ENCODE data around the gene ASIC3.

ASIC3 gene

GRCh38 chr7:151085691-151086620 is 37.6 kb downstream of the ASIC3 start, which contains the start of gene AGAP3:
TSS of gene AGAP3 (plus strand) at chr7:151086475. CDS start at chr7:151086742, 267 bp downstream.
- peak; percentile 17 to 67 for DNase-seq (ENCODE audit: low read depth in 2 of 2)

DNA sequence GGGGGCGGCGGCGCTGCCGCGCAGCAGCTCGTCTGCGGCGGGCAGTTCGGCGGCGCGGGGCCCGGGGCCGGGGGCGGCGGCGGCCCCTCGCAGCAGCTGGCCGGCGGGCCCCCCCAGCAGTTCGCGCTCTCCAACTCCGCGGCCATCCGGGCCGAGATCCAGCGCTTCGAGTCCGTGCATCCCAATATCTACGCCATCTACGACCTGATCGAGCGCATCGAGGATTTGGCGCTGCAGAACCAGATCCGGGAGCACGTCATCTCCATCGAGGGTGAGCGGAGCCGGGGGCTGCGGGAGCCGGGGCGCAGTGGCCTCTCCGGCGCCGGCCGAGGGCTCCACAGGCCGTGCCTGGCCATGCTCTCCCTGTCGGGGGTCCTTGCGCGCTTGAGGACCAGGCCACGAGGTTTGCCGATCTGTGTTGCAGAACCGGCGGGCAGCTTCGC is 38.5 kb downstream of the ASIC3 start:
- DNase-seq (ENCODE audit: low read depth in 2 of 2) = no peak

- DNase-seq (ENCODE audit: low read depth in 2 of 2) = no peak
These were observed 39.1 kb downstream of the ASIC3 start for GRCh38 chr7:151087245-151088018.

DNA sequence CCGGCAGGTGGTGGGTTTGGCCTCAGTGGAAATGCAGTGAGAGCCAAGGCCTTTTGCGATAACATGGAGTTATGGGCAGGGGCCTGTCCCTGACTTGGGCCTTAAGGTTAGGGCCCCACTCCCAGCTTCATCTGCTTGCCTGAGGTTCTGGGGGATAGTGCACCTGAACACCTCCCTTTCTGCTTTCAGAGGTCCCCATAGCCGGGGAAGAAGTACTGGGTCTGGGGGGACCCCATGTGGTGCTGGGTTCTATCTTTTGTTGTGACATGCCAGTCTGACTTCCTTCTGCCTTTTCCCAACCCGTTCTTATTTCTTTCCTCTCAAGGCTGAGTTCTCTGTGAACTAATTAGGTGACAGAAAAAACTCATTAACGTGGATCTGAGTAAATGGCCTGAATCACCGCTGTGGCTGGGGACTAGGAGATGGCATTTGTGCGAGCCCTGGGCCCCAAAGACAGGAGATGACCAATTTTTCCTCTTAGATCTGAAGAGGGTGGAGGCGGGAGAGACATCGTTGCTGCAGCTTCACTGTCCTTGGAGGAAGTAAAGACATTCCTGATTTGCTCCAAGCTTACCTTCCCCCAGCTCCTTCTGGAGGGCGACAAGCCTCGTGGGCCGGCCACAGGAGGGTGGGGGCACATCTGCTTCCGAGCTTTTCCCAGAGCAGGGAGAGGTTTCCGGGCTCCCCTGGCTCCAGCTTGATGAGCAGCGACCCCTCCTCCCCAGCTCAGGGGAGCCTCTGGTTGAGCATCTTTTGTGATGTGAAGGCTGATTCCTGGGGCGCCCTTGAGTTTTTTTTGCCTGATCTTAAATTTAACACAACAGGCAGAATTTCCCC is 39.9 kb downstream of the ASIC3 start:
- DNase-seq (ENCODE audit: low read depth in 2 of 2) = no peak

DNA sequence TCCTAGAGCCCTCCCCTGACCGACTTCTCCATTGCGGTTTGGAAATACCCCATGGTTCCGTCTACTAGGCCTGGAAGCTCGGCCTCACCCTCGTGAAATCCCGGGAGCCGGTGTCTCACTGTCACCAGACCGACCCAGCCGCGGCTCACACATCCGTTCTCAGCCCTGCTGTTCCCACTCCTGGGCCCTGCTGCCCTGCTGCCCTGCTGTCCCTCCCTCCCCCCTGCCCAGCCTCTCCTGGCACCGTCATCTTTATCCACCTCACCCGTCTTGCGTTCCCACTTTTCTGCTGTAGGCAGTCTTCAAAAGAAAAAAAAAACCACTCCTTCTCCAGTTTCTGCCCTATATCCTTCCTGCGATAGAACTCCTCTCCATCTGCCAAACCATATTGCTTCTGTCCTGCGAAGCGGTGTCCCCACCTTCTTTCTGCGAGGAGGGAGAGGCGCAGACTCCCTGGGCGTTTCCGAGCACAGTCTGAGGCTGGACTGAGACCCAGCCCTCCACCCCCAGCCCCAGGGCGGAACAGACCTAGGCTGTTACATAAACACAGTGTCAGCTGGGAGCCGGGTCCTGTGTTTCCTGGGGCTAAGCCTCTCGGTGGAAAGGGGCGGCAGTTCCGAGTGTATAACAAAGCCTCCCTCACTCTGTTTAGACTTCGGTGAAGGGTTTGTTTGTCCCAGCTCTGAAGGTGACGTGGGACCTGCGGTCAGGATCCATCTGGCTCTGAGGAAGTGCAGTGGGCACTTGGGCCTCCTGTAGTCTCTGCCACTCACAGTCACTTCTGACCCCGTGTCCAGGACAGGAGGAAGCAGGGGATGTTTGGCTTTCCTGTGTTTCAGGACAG is 40.7 kb downstream of the ASIC3 start:
- no peak for DNase-seq (ENCODE audit: low read depth in 2 of 2)

DNA sequence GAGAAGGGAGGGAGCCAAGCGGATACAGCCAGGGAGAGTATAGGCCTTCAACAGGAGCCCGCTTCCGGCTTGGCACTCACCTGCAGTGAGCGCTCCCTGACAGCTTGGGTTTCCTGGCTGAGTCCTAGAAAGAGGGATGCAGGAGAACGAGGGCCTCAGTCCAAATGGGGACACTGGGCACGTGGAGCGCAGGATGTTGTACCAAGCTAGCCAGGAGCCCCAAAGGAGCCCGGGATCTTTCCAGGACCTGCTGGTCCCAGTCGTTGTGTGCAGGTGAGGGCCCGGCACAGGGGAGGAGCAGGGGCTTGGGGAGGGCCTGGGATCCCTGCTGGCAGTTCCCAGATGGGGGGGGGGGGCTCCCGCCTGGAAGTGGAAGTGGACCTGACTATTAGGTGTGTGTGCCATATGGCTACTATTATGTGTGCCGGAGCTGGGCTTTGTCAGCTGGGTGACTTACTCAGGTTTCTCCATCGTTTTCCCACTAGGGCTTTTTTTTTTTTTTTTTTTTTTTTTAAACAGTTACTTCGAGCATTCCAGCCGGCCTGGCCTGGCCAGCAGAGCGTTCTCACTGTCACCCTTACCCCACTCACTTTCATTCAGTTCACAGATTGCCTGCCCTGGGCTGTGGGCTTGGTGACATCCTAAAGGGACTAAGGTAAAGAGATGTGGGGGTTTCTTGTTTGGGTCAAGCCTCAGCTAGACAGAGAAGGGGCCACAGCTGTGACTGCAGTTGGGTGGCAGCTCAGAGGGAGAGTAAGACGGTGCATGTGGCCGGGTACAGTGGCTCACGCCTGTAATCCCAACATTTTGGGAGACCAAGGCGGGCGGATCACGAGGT is 41.8 kb downstream of the ASIC3 start:
- DNase-seq (ENCODE audit: low read depth in 2 of 2) = no peak

DNA sequence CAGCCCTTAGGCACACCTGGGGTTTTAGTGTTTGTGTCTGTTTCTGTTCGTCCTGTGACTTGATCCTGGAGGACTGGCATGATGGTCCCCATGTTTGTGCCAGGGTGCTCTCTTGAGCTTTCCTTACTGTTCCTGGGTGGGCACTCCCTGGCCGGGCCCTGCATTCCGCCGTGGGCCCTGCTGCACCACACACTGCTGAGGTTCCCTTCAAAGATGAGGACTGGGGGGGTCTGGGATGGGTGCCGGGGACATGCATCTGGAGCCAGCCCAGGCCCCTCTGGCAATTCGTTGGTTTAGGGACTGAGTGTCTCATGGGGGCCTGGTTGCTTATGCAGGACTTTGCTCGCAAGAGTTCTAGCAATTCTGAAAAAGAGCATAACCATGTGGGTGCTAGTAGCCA is 42.7 kb downstream of the ASIC3 start:
- no peak for DNase-seq (ENCODE audit: low read depth in 2 of 2)

DNA sequence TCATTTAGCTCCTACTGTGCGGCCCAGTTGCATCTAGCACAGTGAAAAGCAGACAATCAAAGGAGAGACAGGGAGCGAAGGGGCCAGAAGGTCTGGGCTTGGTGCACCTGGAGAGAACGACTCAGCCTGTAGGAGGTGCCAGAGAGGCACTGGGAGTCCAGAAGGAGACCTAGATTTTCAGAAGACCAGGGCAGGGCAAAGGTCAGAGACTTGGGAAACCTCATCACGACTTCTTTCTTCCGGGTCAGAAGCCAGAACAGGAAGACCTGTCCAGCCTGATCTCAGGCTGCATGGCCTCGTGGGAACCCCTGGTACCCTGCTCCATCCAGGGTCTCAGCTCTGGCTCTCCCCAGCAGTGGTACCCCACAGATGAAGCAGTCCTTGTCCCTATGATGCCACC is 43.1 kb downstream of the ASIC3 start:
- no peak for DNase-seq (ENCODE audit: low read depth in 2 of 2)

DNA sequence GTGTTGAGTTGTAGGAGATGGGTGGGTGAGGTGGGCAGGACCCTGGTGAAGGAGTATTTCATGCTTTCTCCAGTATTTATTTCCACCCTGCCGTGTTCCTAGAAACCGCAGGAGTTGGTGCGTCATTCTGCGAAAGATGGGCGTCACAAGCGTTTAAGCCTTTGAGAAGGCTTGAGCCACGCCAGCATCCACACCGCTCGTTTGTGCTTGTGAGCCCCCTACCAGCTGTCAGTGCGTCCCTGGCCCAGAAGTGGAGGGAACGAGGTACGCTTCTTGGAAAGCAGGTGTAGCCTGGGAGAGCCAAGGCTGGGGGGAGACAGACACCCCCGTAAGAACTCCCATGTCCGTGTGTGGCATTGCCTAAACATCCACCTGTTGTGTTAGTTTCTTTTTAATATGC is 43.7 kb downstream of the ASIC3 start:
- DNase-seq (ENCODE audit: low read depth in 2 of 2) = no peak

DNA sequence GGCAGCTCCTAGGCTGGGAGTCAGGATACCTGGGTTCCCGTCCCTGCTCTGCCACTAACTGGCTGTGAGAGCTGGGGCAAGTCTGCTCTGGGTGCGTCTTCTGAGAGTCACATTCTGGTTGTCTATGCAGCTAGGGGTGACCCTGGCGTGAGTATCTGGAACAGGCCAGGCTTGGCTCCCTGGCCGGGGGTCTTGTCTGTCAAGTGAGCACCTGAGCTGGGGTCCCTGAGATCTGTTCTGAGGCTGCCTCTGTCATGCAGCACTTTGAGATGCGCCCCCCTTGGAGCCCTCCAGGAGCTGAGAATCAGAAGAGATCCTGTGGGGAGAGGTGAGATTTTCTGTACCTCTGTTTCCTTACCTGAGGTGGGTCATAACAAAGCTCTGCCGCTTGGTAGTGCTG is 45.4 kb downstream of the ASIC3 start:
- DNase-seq (ENCODE audit: low read depth in 2 of 2) = no peak

GRCh38 chr7:151094675-151095074 is 46.3 kb downstream of the ASIC3 start:
- DNase-seq (ENCODE audit: low read depth in 2 of 2) = no peak

- DNase-seq (ENCODE audit: low read depth in 2 of 2) = no peak
These were observed 46.9 kb downstream of the ASIC3 start for GRCh38 chr7:151095123-151095797.

- DNase-seq (ENCODE audit: low read depth in 2 of 2) = no peak
These were observed 47.6 kb downstream of the ASIC3 start for GRCh38 chr7:151095828-151096475.

DNA sequence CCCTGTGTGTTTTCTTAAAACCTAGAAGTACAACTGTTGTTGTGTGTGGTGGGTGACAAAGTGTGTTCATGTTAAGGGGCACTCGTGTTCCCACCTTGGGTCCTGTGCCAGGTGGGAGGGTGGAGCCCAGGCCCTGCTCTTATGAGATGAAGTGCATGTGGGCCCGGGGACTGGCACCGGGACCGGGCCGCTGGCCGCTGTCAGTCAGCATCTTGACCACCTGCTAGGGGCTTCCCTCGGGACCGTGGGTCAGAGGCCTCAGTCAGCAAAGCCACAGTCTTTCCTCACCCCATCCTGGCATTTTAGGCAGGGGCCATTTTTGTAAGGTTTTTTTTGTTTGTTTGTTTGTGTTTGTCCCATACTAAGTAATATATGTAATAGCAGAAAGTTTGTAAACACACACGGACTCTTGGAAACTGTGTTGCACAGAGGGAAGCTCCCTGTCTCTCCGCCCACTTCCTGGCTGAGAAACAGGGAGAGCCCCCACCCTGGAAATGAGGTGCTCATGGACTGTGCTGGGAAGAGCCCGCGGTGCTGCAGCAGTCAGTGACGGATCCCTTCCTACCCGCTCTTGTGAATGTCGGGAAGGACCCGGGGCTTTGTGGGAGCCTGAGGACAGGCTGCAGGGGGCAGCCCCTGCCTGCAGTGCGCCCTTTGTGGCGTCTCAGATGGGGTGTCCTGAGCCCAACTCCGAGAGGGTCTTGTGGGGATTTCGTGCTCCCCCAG is 51.3 kb downstream of the ASIC3 start:
- no peak for DNase-seq (ENCODE audit: low read depth in 2 of 2)

- no peak for DNase-seq (ENCODE audit: low read depth in 2 of 2)
These were observed 52.6 kb downstream of the ASIC3 start for GRCh38 chr7:151100921-151101320.

GRCh38 chr7:151101621-151102396 is 53.5 kb downstream of the ASIC3 start:
- DNase-seq (ENCODE audit: low read depth in 2 of 2) = no peak

Data from stimulated activated CD8-positive, alpha-beta memory T cell treated with anti-CD3 and anti-CD28 coated beads, Interleukin-7, amount 100 ng/mL, for 4 hours (primary cell).